ENCODE results near the gene NTRK1.

NTRK1 gene

DNA sequence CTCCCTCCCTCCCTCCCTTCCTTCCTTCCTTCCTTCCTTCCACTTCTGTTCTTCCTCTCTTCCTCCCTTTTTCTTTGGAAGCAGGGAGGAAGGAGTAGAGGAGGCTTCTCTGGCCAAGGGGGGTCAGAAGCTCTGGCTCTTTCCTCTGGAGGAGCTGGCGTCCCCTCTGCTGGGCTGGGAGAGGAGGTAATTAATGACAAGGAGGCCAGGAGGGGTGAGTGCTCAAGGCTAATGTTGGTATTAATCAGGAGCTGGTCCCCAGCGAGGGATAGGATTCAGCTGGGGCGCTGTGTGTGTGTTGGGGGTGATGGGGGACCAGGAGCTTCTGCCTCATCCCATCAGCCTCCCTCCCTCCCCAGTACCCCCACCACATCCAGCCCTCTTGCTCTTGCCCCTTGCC is 26.7 kb downstream of the NTRK1 start:
- H3K4me3 ChIP-seq (replicated peaks in 1 of 2; ENCODE audit: low read depth in 2 of 2, low read length in 2 of 2): no peak overlapping the region
- TF ChIP-seq, protein P1, sequence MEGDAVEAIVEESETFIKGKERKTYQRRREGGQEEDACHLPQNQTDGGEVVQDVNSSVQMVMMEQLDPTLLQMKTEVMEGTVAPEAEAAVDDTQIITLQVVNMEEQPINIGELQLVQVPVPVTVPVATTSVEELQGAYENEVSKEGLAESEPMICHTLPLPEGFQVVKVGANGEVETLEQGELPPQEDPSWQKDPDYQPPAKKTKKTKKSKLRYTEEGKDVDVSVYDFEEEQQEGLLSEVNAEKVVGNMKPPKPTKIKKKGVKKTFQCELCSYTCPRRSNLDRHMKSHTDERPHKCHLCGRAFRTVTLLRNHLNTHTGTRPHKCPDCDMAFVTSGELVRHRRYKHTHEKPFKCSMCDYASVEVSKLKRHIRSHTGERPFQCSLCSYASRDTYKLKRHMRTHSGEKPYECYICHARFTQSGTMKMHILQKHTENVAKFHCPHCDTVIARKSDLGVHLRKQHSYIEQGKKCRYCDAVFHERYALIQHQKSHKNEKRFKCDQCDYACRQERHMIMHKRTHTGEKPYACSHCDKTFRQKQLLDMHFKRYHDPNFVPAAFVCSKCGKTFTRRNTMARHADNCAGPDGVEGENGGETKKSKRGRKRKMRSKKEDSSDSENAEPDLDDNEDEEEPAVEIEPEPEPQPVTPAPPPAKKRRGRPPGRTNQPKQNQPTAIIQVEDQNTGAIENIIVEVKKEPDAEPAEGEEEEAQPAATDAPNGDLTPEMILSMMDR (IDR thresholded peaks at IDR 0.05; ENCODE audit: low read depth, low read length): no peak
- no peak for DNase-seq (ENCODE audit: low read depth in 2 of 2)

DNA sequence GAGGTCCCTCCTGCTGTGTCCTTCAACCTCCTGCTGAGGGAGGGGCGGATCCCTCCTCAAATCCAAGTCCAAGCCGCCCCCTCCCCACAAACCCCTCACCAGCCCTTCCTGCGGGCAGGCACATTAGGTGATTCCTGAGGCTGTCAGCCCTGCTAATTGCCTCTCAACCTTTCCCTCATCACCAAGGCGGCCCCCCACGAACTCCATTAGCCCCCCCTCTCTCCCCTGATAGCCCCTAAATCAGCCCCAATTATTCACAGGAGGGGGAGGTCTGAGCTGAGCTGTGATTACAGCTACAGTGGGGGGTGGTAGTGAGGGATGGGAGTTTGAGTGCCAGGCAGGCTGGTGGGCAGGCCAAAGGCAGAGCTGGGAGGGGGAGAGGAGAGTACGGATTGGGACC is 27.1 kb downstream of the NTRK1 start:
- no peak overlapping the region for H3K4me3 ChIP-seq (replicated peaks in 1 of 2; ENCODE audit: low read depth in 2 of 2, low read length in 2 of 2)
- TF ChIP-seq, protein P1 (IDR thresholded peaks at IDR 0.05; ENCODE audit: low read depth, low read length): no peak
- DNase-seq (ENCODE audit: low read depth in 2 of 2): no peak

DNA sequence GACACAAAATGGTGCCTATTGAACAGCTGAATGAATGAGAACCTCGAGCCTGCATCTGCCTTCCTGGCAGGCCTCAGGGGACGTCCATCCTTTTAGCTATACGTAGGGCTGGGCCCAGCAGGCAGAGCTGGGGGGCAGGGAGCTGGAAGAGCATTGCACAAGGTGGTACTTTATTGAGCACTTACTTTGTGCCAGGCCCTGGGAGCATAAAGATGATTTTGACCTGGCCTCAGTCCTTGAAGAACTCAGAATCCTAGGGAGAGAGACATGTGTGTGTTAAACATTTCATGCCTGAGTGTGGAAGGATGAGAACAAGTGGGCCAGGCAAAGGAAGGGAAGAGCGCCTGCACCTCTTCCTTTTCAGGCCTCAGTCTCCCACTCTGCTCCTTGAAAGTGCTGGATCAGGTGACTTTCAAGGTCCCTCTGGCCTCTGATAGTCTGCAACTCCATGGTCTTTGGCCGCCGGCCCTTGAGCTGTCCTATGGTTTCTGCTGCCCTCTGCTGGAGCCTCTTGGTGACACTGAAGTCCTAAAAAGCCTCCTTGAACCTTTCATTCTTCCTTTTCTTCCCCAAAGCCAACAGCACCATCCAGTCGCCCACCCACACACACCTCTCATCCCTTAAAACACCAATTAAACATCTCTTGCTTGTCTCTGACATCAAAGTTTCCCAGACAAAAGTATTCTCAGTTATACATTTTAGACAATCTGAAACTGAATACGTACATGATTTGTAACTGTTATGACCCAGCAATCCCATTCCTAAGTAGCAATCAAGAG is 29.3 kb downstream of the NTRK1 start:
- TF ChIP-seq, protein P1 (IDR thresholded peaks at IDR 0.05; ENCODE audit: low read depth, low read length): peak; percentile 83
- peak; percentile 89 for DNase-seq (ENCODE audit: low read depth in 2 of 2)
- H3K4me3 ChIP-seq (replicated peaks in 1 of 2; ENCODE audit: low read depth in 2 of 2, low read length in 2 of 2): no peak overlapping the region

DNA sequence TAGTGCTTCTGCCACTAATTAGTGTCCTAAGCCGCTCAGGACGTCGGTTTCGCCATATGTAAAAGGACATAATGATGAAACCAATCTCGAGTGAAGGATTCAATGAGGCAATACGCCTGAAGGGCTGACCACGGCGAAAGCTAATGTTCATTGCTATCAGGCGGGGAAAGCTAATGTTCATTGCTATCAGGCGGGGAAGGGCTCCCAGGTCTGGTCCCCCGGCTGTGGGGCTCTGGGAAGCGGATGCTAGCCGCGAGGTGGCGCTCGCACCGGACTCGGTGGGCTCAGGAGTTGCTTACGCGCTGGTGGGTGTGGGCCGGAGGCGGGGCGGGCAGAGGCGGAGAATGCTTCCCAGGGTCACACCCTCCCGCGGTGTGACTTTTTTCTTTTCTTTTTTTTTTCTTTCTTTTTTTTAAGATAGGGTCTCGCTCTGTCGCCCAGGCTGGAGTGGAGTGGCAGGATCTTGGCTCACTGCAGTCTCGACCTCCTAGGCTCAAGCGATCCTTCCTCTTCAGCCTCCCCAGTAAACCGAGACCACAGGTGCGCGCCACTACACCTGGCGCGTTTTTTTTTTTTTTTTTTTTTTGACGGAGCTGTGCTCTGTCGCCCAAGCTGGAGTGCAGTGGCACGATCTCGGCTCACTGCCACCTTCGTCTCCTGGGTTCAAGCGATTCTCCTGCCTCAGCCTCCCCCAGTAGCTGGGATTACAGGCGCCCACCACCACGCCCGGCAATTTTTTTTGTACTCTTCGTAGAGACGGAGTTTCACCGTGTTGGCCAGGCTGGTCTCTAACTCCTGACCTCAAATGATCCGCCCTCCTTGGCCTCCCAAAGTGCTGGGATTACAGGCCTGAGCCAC is 31.8 kb downstream of the NTRK1 start:
- TF ChIP-seq, protein P1 (IDR thresholded peaks at IDR 0.05; ENCODE audit: low read depth, low read length): peak; percentile 84
- peak; percentile 90 to 95 for DNase-seq (ENCODE audit: low read depth in 2 of 2)
- H3K4me3 ChIP-seq (replicated peaks in 1 of 2; ENCODE audit: low read depth in 2 of 2, low read length in 2 of 2): peak overlapping the region; percentile 22 to 30

DNA sequence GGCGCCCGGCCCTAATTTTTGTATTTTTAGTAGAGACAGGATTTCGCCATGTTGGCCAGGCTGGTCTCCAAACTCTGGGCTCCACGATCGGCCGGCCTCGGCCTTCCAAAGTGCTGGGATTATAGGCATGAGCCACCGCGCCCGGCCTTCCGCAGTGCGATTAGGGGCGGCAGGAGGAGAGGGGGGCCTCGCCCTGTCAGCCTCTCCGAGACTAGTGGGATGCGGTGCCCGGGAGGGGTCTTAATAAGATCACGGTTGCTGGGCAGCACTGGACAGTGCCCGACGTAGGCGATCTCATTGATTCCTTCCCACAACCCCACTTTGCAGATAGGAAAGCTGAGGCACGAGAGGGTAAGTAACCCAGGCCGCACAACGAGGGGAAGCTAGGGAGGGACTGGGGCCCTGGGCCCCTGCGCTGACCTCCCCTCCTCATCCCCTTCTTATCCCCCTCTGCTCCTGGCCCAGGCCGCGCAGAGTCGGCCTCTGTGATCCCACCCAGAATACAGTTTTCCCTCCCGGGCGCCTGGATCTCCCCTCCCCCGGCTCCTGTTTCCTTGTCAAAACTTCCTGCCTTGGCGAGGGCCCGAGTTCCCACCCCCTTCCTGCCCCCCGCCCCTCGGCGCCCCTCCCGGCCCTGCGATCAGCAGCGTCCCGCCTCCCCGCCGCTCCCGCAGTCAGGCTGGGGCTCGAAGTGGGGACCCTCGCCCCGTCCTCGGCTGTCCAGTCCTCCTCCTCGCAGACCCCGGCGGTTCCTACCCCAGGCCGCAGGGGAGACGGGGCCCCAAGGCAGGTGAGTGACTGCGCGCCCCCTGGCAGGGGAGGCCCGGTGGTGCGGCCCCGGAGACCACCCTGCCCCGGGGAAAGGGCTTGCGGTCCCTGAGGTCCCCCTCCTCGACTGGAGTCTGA is 32.6 kb downstream of the NTRK1 start, which contains the start of gene PEAR1:
PEAR1 (plus strand) TSS at position 671 of the 906 bp plus-strand sequence. CDS start 10,209 bp downstream, outside the sequence.
- TF ChIP-seq, protein P1 (IDR thresholded peaks at IDR 0.05; ENCODE audit: low read depth, low read length): no peak
- DNase-seq (ENCODE audit: low read depth in 2 of 2): peak; percentile 44 to 70
- H3K4me3 ChIP-seq (replicated peaks in 1 of 2; ENCODE audit: low read depth in 2 of 2, low read length in 2 of 2): peak within 1 kb of the TSS; percentile 59 to 68

DNA sequence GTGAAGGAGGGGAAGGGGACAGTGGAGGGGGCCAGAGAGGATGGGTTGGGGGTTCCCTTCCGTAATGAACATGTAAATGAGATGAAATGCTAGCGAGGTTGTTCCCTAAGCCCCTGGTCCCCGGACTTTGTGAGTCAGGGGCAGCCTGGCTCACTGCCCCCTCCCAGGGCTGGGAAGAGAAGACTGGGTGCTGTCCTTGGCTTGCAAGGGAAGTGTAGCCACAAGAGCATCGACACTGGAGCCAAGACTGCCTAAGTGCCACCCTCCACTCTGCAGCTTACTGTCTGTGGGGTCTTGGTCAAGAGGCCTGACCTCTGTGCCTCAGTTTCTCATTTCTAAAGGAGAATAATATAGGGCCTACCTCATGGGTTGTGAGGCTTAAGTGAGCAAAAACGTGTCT is 33.3 kb downstream of the NTRK1 start:
- TF ChIP-seq, protein P1 (IDR thresholded peaks at IDR 0.05; ENCODE audit: low read depth, low read length): no peak
- peak overlapping the region; percentile 59 to 68 for H3K4me3 ChIP-seq (replicated peaks in 1 of 2; ENCODE audit: low read depth in 2 of 2, low read length in 2 of 2)
- peak in 1 of 2 donors; percentile 32 for DNase-seq (ENCODE audit: low read depth in 2 of 2)

Measured in cardiac fibroblast (primary cell).